Thoracic aorta (tissue), 2 donors: ENCODE results near the gene MDGA2. TPM values are rescaled to one million over a fixed set of nuclear protein-coding genes. Genes with fewer than 3 reads are reported as not detected.
"Not testable (repeated sequence)": the region's sequence is repeated elsewhere in the genome, so short reads cannot be mapped to it uniquely, and the experiment has no call there.

Experiments
- ATAC-seq: fragments of 150-250 bp; one replicate; pipeline ENCODE4 v1.8.0; 2017; ENCODE audit warnings: low read depth; ENCODE audit not compliant: insufficient number of reproducible peaks, low FRiP score
- DNase-seq: peaks from one replicate; pipeline ENCODE4 v3.0.0-alpha.2; 2020; ENCODE audit warnings: low spot score
- H3K27ac ChIP-seq, 2 donors: fragments of 200-600 bp; sonication (generic); 1 replicate in 1 of 2; 2 replicates in 1 of 2; pipeline ENCODE4 v1.5.1; 2016; ENCODE audit warnings: mild to moderate bottlenecking in 2 of 2, moderate library complexity in 2 of 2
- H3K27me3 ChIP-seq: fragments of 200-600 bp; sonication (generic); replicated peaks from 2 replicates; pipeline ENCODE4 v1.6.0; 2016; ENCODE audit warnings: mild to moderate bottlenecking; ENCODE audit not compliant: insufficient read depth
- H3K36me3 ChIP-seq: fragments of 200-600 bp; sonication (generic); one replicate; pipeline ENCODE4 v1.5.1; 2016
- H3K4me1 ChIP-seq, 2 donors: fragments of 200-600 bp; sonication (generic); 1 replicate in 1 of 2; 2 replicates in 1 of 2; pipeline versions ENCODE4 v1.5.1 to v1.6.0; 2016; ENCODE audit warnings: low read depth in 2 of 2, mild to moderate bottlenecking in 1 of 2; ENCODE audit not compliant: control insufficient read depth in 1 of 2
- H3K4me3 ChIP-seq: fragments of 200-600 bp; sonication (generic); 2 replicates; pipeline ENCODE4 v1.5.1; 2016; ENCODE audit warnings: mild to moderate bottlenecking
- H3K9me3 ChIP-seq: fragments of 200-600 bp; sonication (generic); 2 replicates; pipeline ENCODE4 v1.5.1; 2016
- CTCF ChIP-seq: fragments of 200-600 bp; sonication (generic); IDR thresholded peaks from one replicate; pipeline ENCODE4 v1.5.1; 2019; ENCODE audit warnings: antibody characterized with exemption
- total RNA-seq, 2 donors: library from RNA; depleted of rRNA; stranded (reverse); fragments of >200 nt; gene quantifications; one replicate each; pipeline versions ENCODE4 v1.1.0 to v1.2.3, GENCODE V29; 2016

Gene MDGA2
- total RNA-seq, 2 donors from 2014 or later, result not detected

GRCh38 chr14:47208434-47208833, 467.0 kb downstream of the MDGA2 start:
- H3K4me3 ChIP-seq, result no peak overlapping the region
- H3K27ac ChIP-seq, result no peak overlapping the region
- no peaks in the 10 kb centered on the region for H3K36me3 ChIP-seq
- H3K9me3 ChIP-seq, result no peaks in the 10 kb centered on the region
- no peak for DNase-seq
- ATAC-seq, result no peak
- TF ChIP-seq CTCF, result no peak
- no peaks in the 10 kb centered on the region for H3K27me3 ChIP-seq
- no peaks in the 10 kb centered on the region for H3K4me1 ChIP-seq

- Histone ChIP-seq H3K9me3 (no peaks in the 10 kb centered on the region), H3K4me1 (no peaks in the 10 kb centered on the region), H3K36me3 (no peaks in the 10 kb centered on the region), H3K27ac (no peak overlapping the region), H3K4me3 (no peak overlapping the region), H3K27me3 (no peaks in the 10 kb centered on the region)
- DNase-seq, result no peak
- TF ChIP-seq CTCF, result no peak
- ATAC-seq, result no peak
Measured at GRCh38 chr14:47207617-47208016, 467.8 kb downstream of the MDGA2 start.

- Histone ChIP-seq H3K36me3 (no peaks in the 10 kb centered on the region), H3K27me3 (no peaks in the 10 kb centered on the region), H3K4me1 (no peaks in the 10 kb centered on the region), H3K27ac (no peak overlapping the region), H3K4me3 (no peak overlapping the region), H3K9me3 (no peaks in the 10 kb centered on the region)
- ATAC-seq (no peak), DNase-seq (no peak)
- TF ChIP-seq CTCF, result no peak
Measured at GRCh38 chr14:47200740-47201139, 474.7 kb downstream of the MDGA2 start.

- ATAC-seq, result no peak
- Histone ChIP-seq H3K27ac (no peak overlapping the region), H3K27me3 (no peaks in the 10 kb centered on the region), H3K36me3 (no peaks in the 10 kb centered on the region), H3K4me3 (no peak overlapping the region), H3K4me1 (no peaks in the 10 kb centered on the region), H3K9me3 (no peaks in the 10 kb centered on the region)
- no peak for DNase-seq
- no peak for TF ChIP-seq CTCF
Measured at GRCh38 chr14:47195582-47195981, 479.8 kb downstream of the MDGA2 start.

GRCh38 chr14:47194055-47194454, 481.4 kb downstream of the MDGA2 start:
- no peak for TF ChIP-seq CTCF
- Histone ChIP-seq H3K9me3 (no peaks in the 10 kb centered on the region), H3K27me3 (no peaks in the 10 kb centered on the region), H3K4me3 (no peak overlapping the region), H3K36me3 (no peaks in the 10 kb centered on the region), H3K27ac (no peak overlapping the region), H3K4me1 (no peaks in the 10 kb centered on the region)
- no peak for DNase-seq
- no peak for ATAC-seq

GRCh38 chr14:47192203-47192602, 483.2 kb downstream of the MDGA2 start:
- DNase-seq, H3K27me3 ChIP-seq, H3K4me1 ChIP-seq, ATAC-seq, H3K36me3 ChIP-seq, H3K9me3 ChIP-seq, H3K4me3 ChIP-seq, H3K27ac ChIP-seq: not testable (repeated sequence)
